Measurements from ENCODE around the gene MAGED1.
A peak's percentile ranks its signal among the peaks of the same experiment; 100 is the strongest.

MAGED1 gene

GRCh38 chrX:51867626-51868025 is 25.8 kb upstream of the MAGED1 start:
- peaks cover 17% of the 10 kb centered on the region for H3K9me3 ChIP-seq (ENCODE audit: control insufficient read depth, low read length)
- H3K4me1 ChIP-seq (ENCODE audit: control insufficient read depth, insufficient read depth, low read length): no peaks in the 10 kb centered on the region
- H3K27me3 ChIP-seq (replicated peaks; ENCODE audit: control insufficient read depth, insufficient read depth, low read length): no peaks in the 10 kb centered on the region
- DNase-seq (ENCODE audit: low read depth): peak; percentile 27
- H3K36me3 ChIP-seq (ENCODE audit: control insufficient read depth, insufficient read depth, low read length, severe bottlenecking): no peaks in the 10 kb centered on the region
- H3K9ac ChIP-seq (ENCODE audit: low read length): no peak overlapping the region
- no peak overlapping the region for H3K4me3 ChIP-seq (ENCODE audit: low read length)

- DNase-seq (ENCODE audit: low read depth): no peak
- peaks cover 2% of the 10 kb centered on the region for H3K9me3 ChIP-seq (ENCODE audit: control insufficient read depth, low read length)
- peaks cover 3% of the 10 kb centered on the region for H3K27me3 ChIP-seq (replicated peaks; ENCODE audit: control insufficient read depth, insufficient read depth, low read length)
- no peaks in the 10 kb centered on the region for H3K4me1 ChIP-seq (ENCODE audit: control insufficient read depth, insufficient read depth, low read length)
- no peaks in the 10 kb centered on the region for H3K36me3 ChIP-seq (ENCODE audit: control insufficient read depth, insufficient read depth, low read length, severe bottlenecking)
- H3K4me3 ChIP-seq (ENCODE audit: low read length): no peak overlapping the region
- H3K9ac ChIP-seq (ENCODE audit: low read length): no peak overlapping the region
These were observed 23.1 kb upstream of the MAGED1 start for GRCh38 chrX:51870354-51870753.

- Histone ChIP-seq H3K9ac (ENCODE audit: low read length) (no peak overlapping the region), H3K27me3 (replicated peaks; ENCODE audit: control insufficient read depth, insufficient read depth, low read length) (peaks cover 3% of the 10 kb centered on the region), H3K4me1 (ENCODE audit: control insufficient read depth, insufficient read depth, low read length) (no peaks in the 10 kb centered on the region), H3K36me3 (ENCODE audit: control insufficient read depth, insufficient read depth, low read length, severe bottlenecking) (no peaks in the 10 kb centered on the region), H3K4me3 (ENCODE audit: low read length) (no peak overlapping the region), H3K9me3 (ENCODE audit: control insufficient read depth, low read length) (peaks cover 2% of the 10 kb centered on the region)
- DNase-seq (ENCODE audit: low read depth): no peak
These were observed 19.3 kb upstream of the MAGED1 start for GRCh38 chrX:51874123-51874522.

GRCh38 chrX:51876441-51876840 is 17.0 kb upstream of the MAGED1 start:
- peak; percentile 62 for DNase-seq (ENCODE audit: low read depth)
- Histone ChIP-seq H3K4me1 (ENCODE audit: control insufficient read depth, insufficient read depth, low read length) (no peaks in the 10 kb centered on the region), H3K9ac (ENCODE audit: low read length) (no peak overlapping the region), H3K36me3 (ENCODE audit: control insufficient read depth, insufficient read depth, low read length, severe bottlenecking) (no peaks in the 10 kb centered on the region), H3K4me3 (ENCODE audit: low read length) (no peak overlapping the region), H3K27me3 (replicated peaks; ENCODE audit: control insufficient read depth, insufficient read depth, low read length) (peaks cover 3% of the 10 kb centered on the region), H3K9me3 (ENCODE audit: control insufficient read depth, low read length) (peaks cover 2% of the 10 kb centered on the region)

- no peak overlapping the region for H3K9ac ChIP-seq (ENCODE audit: low read length)
- H3K9me3 ChIP-seq (ENCODE audit: control insufficient read depth, low read length): peaks cover 2% of the 10 kb centered on the region
- DNase-seq (ENCODE audit: low read depth): no peak
- no peak overlapping the region for H3K4me3 ChIP-seq (ENCODE audit: low read length)
- H3K27me3 ChIP-seq (replicated peaks; ENCODE audit: control insufficient read depth, insufficient read depth, low read length): peaks cover 3% of the 10 kb centered on the region
- no peaks in the 10 kb centered on the region for H3K4me1 ChIP-seq (ENCODE audit: control insufficient read depth, insufficient read depth, low read length)
- no peaks in the 10 kb centered on the region for H3K36me3 ChIP-seq (ENCODE audit: control insufficient read depth, insufficient read depth, low read length, severe bottlenecking)
These were observed 15.4 kb upstream of the MAGED1 start for GRCh38 chrX:51878056-51878455.

- DNase-seq (ENCODE audit: low read depth): no peak
- Histone ChIP-seq H3K4me1 (ENCODE audit: control insufficient read depth, insufficient read depth, low read length) (peaks cover 7% of the 10 kb centered on the region), H3K9ac (ENCODE audit: low read length) (no peak overlapping the region), H3K36me3 (ENCODE audit: control insufficient read depth, insufficient read depth, low read length, severe bottlenecking) (no peaks in the 10 kb centered on the region), H3K4me3 (ENCODE audit: low read length) (no peak overlapping the region), H3K9me3 (ENCODE audit: control insufficient read depth, low read length) (no peaks in the 10 kb centered on the region), H3K27me3 (replicated peaks; ENCODE audit: control insufficient read depth, insufficient read depth, low read length) (no peaks in the 10 kb centered on the region)
These were observed 3.6 kb upstream of the MAGED1 start for GRCh38 chrX:51889851-51890250.

- Histone ChIP-seq H3K4me3 (ENCODE audit: low read length) (no peak overlapping the region), H3K27me3 (replicated peaks; ENCODE audit: control insufficient read depth, insufficient read depth, low read length) (no peaks in the 10 kb centered on the region)
These were observed 2.2 kb upstream of the MAGED1 start for GRCh38 chrX:51891245-51891644.

GRCh38 chrX:51891821-51892551 is 1.4 kb upstream of the MAGED1 start:
- peak overlapping the region; percentile 85 for H3K4me3 ChIP-seq (ENCODE audit: low read length)
- H3K4me1 ChIP-seq (ENCODE audit: control insufficient read depth, insufficient read depth, low read length): peaks cover 19% of the 10 kb centered on the region
- H3K9ac ChIP-seq (ENCODE audit: low read length): peak overlapping the region; percentile 59
- peaks cover 14% of the 10 kb centered on the region for H3K36me3 ChIP-seq (ENCODE audit: control insufficient read depth, insufficient read depth, low read length, severe bottlenecking)
- H3K9me3 ChIP-seq (ENCODE audit: control insufficient read depth, low read length): no peaks in the 10 kb centered on the region
- DNase-seq (ENCODE audit: low read depth): peak; percentile 90
- H3K27me3 ChIP-seq (replicated peaks; ENCODE audit: control insufficient read depth, insufficient read depth, low read length): no peaks in the 10 kb centered on the region

More at GRCh38 chrX:51891245-51891644, 2.2 kb upstream of the MAGED1 start:
- DNase-seq (ENCODE audit: low read depth): no peak
- Histone ChIP-seq H3K36me3 (ENCODE audit: control insufficient read depth, insufficient read depth, low read length, severe bottlenecking) (peaks cover 6% of the 10 kb centered on the region), H3K9ac (ENCODE audit: low read length) (no peak overlapping the region), H3K4me1 (ENCODE audit: control insufficient read depth, insufficient read depth, low read length) (peaks cover 15% of the 10 kb centered on the region), H3K9me3 (ENCODE audit: control insufficient read depth, low read length) (no peaks in the 10 kb centered on the region)

- peak overlapping the region; percentile 90 for H3K9ac ChIP-seq (ENCODE audit: low read length)
- peaks cover 19% of the 10 kb centered on the region for H3K4me1 ChIP-seq (ENCODE audit: control insufficient read depth, insufficient read depth, low read length)
These were observed 691 bp downstream of the MAGED1 start for GRCh38 chrX:51893931-51894696.

GRCh38 chrX:51894697-51895336 is 1.4 kb downstream of the MAGED1 start:
- peak overlapping the region; percentile 90 for H3K9ac ChIP-seq (ENCODE audit: low read length)
- H3K4me3 ChIP-seq (ENCODE audit: low read length): peak overlapping the region; percentile 85
- DNase-seq (ENCODE audit: low read depth): peak; percentile 33
- H3K36me3 ChIP-seq (ENCODE audit: control insufficient read depth, insufficient read depth, low read length, severe bottlenecking): peaks cover 40% of the 10 kb centered on the region
- peaks cover 19% of the 10 kb centered on the region for H3K4me1 ChIP-seq (ENCODE audit: control insufficient read depth, insufficient read depth, low read length)
- H3K27me3 ChIP-seq (replicated peaks; ENCODE audit: control insufficient read depth, insufficient read depth, low read length): no peaks in the 10 kb centered on the region
- H3K9me3 ChIP-seq (ENCODE audit: control insufficient read depth, low read length): no peaks in the 10 kb centered on the region

More at GRCh38 chrX:51893931-51894696, 691 bp downstream of the MAGED1 start:
- DNase-seq (ENCODE audit: low read depth): peak; percentile 39
- Histone ChIP-seq H3K4me3 (ENCODE audit: low read length) (peak overlapping the region; percentile 85), H3K9me3 (ENCODE audit: control insufficient read depth, low read length) (no peaks in the 10 kb centered on the region), H3K36me3 (ENCODE audit: control insufficient read depth, insufficient read depth, low read length, severe bottlenecking) (peaks cover 33% of the 10 kb centered on the region), H3K27me3 (replicated peaks; ENCODE audit: control insufficient read depth, insufficient read depth, low read length) (no peaks in the 10 kb centered on the region)

GRCh38 chrX:51896626-51897025 is 3.2 kb downstream of the MAGED1 start:
- H3K27me3 ChIP-seq (replicated peaks; ENCODE audit: control insufficient read depth, insufficient read depth, low read length): no peaks in the 10 kb centered on the region
- no peak overlapping the region for H3K4me3 ChIP-seq (ENCODE audit: low read length)
- peaks cover 56% of the 10 kb centered on the region for H3K36me3 ChIP-seq (ENCODE audit: control insufficient read depth, insufficient read depth, low read length, severe bottlenecking)
- H3K9ac ChIP-seq (ENCODE audit: low read length): no peak overlapping the region
- no peak for DNase-seq (ENCODE audit: low read depth)
- peaks cover 19% of the 10 kb centered on the region for H3K4me1 ChIP-seq (ENCODE audit: control insufficient read depth, insufficient read depth, low read length)
- H3K9me3 ChIP-seq (ENCODE audit: control insufficient read depth, low read length): no peaks in the 10 kb centered on the region

All from adipocyte (in vitro differentiated cells).